Left ventricle myocardium inferior (tissue), 1 donor: Measurements from ENCODE around the gene MRPL37. TPM values are rescaled to one million over a fixed set of nuclear protein-coding genes. Genes with fewer than 3 reads are reported as not detected.

Source experiments
- total RNA-seq: library from RNA; stranded (reverse); fragmentation: NEBNext Ultra II Directional; extraction: Animal tissue kit (Norgen Biotek cat#: 25700); gene quantifications from one replicate; pipeline ENCODE4 v1.2.1, GENCODE V29; 2021
- donor health status: DM: no; HTN: yes; CAD: no; lungs with severe emphysema.

MRPL37 gene
- total RNA-seq, 1 donor from 2014 or later: 78.3 TPM

Other genes starting within 250 kb of the MRPL37 start
- not detected for gene LDLRAD1, start 182.0 kb upstream of the MRPL37 start, total RNA-seq
- gene TMEM59, start 147.0 kb upstream of the MRPL37 start, total RNA-seq: 337 TPM
- gene TCEANC2, start 146.6 kb upstream of the MRPL37 start, total RNA-seq: 5.7 TPM
- gene CDCP2, start 47.2 kb upstream of the MRPL37 start, total RNA-seq: not detected
- 6.1 TPM for gene CYB5RL, start 137 bp upstream of the MRPL37 start, total RNA-seq
- 57.7 TPM for gene SSBP3, start 206.2 kb downstream of the MRPL37 start, total RNA-seq